ENCODE data around the gene CPT1B.

Gene CPT1B

GRCh38 chr22:50612528-50613221 is 34.4 kb upstream of the CPT1B start:
- no peak for TF ChIP-seq CTCF (IDR thresholded peaks at IDR 0.05; ENCODE audit: insufficient read depth, low read depth, low read length, missing control alignments)
- no peak for DNase-seq (ENCODE audit: low read depth)
- no peak overlapping the region for H3K4me3 ChIP-seq (ENCODE audit: low read depth, low read length)

GRCh38 chr22:50612168-50612527 is 33.9 kb upstream of the CPT1B start:
- no peak for TF ChIP-seq CTCF (IDR thresholded peaks at IDR 0.05; ENCODE audit: insufficient read depth, low read depth, low read length, missing control alignments)
- H3K4me3 ChIP-seq (ENCODE audit: low read depth, low read length), result no peak overlapping the region
- no peak for DNase-seq (ENCODE audit: low read depth)

- TF ChIP-seq CTCF (IDR thresholded peaks at IDR 0.05; ENCODE audit: insufficient read depth, low read depth, low read length, missing control alignments), result no peak
- DNase-seq (ENCODE audit: low read depth), result no peak
- H3K4me3 ChIP-seq (ENCODE audit: low read depth, low read length), result no peak overlapping the region
Observed at GRCh38 chr22:50611341-50612060, 33.3 kb upstream of the CPT1B start.

- TF ChIP-seq CTCF (IDR thresholded peaks at IDR 0.05; ENCODE audit: insufficient read depth, low read depth, low read length, missing control alignments), result no peak
- no peak overlapping the region for H3K4me3 ChIP-seq (ENCODE audit: low read depth, low read length)
- no peak for DNase-seq (ENCODE audit: low read depth)
Observed at GRCh38 chr22:50610581-50610980, 32.4 kb upstream of the CPT1B start.

- no peak for TF ChIP-seq CTCF (IDR thresholded peaks at IDR 0.05; ENCODE audit: insufficient read depth, low read depth, low read length, missing control alignments)
- no peak overlapping the region for H3K4me3 ChIP-seq (ENCODE audit: low read depth, low read length)
- DNase-seq (ENCODE audit: low read depth), result no peak
Observed at GRCh38 chr22:50610041-50610451, 31.8 kb upstream of the CPT1B start.

GRCh38 chr22:50609599-50609998 is 31.4 kb upstream of the CPT1B start:
- no peak for TF ChIP-seq CTCF (IDR thresholded peaks at IDR 0.05; ENCODE audit: insufficient read depth, low read depth, low read length, missing control alignments)
- no peak overlapping the region for H3K4me3 ChIP-seq (ENCODE audit: low read depth, low read length)

More at GRCh38 chr22:50609599-50609998, 31.4 kb upstream of the CPT1B start:
- no peak for DNase-seq (ENCODE audit: low read depth)
